HG03108 (cell line): ENCODE results near the gene KLF8.

Source experiments
- ATAC-seq: cut with Tn5 transposase; IDR thresholded peaks from one replicate; pipeline ENCODE4 v1.9.1; 2021; ENCODE audit warnings: moderate library complexity; ENCODE audit not compliant: unreplicated experiment

Gene KLF8

DNA sequence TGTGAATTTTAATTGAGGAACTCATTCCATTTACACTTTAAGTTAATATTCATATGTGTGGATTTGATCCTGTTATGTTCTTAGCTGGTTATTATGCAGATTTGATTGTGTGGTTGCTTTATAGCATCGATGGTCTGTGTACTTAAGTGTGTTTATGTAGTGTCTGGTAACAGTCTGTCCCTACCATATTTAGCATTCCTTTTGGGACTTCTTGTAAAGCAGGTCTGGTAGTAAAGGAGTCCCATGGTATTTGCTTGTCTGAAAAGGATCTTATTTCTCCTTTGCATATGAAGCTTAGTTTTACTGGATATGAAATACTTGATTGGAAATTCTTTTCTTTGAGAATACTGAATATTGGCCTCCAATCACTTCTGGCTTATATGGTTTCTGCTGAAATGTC lies 76.6 kb downstream of the KLF8 start:
- ATAC-seq, result no peak

DNA sequence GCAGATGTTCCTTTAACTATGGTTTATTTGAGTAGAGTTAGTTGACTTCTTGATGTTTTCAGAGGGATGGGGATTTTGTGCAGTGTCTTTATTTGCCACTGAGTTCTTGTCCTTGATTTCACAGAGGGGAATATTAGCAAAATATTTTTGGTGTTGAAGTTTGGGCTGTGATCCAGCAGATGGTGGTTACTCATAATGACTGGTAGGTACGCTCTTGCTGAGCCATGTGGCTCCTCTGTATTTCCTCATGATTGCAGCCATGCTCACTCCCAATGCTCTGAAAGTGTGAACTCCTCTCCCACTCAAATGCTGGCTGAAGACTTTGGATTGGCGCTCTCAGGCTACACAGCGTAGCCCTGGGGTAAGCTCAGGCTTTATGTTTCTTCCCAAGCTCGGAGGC lies 77.7 kb downstream of the KLF8 start:
- no peak for ATAC-seq

DNA sequence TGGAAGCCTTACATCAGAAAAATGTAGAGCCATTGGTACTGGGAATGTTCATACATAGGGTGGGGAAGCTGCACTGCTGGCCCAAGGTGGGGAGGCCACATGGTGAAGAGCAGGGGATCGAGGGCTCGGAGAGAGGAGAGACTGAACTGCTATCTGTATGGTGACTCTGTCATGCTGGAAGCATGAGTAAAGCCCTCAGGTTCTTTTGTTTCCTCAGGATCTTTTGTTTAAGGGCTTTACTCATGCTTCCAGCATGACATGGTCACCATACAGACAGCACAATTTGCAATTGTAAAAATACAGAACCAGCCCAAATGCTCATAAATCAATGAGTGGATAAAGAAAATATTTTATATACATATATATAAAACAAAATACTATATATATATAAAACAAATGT lies 78.4 kb downstream of the KLF8 start:
- no peak for ATAC-seq

DNA sequence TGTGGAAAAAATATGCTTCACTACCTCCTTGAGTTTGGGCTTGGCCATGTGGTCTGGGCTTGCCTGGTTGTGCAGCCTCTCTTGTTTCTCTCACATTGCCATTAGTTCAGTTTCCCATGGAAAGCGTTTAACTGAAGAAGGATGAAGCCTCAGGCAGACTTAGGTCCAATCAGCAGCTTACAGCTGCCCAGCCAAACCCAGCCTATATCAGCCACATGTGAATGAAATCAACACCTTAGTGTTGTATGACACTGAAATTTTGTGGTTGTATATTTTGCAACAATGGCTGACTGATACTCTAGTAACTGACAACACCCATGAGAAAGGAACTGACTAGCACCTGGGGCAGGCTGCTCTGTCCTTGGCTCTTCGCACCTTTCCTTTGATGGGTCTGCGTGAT lies 81.2 kb downstream of the KLF8 start:
- no peak for ATAC-seq

DNA sequence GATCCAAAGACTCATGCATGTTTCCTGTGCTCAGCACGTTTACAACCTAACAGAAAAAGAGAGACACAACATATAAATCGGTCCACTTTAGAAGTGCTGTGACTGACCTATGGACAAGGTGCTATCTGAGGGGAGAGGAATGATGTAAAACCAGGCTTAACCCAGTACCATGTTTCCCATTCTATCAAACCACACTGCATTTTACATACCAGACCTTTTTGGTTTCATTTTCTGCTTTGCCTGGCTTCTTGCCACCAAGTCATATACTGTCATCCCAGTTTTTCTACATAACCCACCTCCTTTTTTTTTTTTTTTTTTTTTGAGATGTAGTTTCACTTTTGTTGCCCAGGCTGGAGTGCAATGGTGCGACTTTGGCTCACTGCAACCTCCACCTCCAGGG lies 82.2 kb downstream of the KLF8 start:
- no peak for ATAC-seq

DNA sequence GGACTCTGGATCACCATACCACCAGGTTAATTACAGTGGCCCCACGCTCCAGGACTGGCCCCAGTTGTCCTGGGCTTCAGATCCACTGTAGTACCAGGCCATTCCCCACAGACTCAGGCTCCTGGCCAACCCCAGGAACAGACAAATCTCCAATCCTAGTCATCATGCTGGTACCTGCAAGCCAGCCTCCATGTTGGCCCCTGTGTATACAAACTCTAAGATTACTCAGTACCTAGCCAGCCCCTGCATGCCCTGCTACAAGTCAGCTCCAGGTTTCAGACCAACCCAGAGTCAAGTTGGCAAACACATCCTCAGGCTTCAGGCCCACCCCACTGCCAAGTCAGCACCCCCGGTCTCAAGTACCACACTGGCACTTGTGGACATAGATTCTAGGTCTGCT lies 85.9 kb downstream of the KLF8 start:
- ATAC-seq, result no peak

DNA sequence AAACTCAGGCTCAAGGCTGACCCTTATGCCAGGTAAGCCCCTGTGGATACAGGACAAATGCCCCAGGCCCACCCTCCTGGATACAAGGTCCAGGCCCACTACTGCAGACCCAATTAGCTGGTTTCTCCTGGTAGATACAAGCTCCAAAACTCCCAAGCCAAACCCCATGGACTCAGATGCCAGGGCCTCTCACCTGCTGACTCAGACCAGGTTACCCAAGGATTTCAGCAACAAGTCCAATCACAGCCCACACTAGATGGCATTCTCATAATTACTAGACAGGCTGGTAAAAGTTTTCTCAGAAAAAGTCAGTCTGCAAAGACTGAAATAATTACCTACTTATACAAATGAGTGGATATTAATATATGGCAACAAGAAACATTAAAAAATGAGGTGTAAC lies 87.0 kb downstream of the KLF8 start:
- ATAC-seq, result no peak
